GM21367 (cell line): Measurements from ENCODE around the gene ETS1.
"Not testable (repeated sequence)": the region's sequence is repeated elsewhere in the genome, so short reads cannot be mapped to it uniquely, and the experiment has no call there.

Experiments used
- ATAC-seq: cut with Tn5 transposase; IDR thresholded peaks from one replicate; pipeline ENCODE4 v1.9.1; 2021; ENCODE audit not compliant: unreplicated experiment

ETS1 gene

DNA sequence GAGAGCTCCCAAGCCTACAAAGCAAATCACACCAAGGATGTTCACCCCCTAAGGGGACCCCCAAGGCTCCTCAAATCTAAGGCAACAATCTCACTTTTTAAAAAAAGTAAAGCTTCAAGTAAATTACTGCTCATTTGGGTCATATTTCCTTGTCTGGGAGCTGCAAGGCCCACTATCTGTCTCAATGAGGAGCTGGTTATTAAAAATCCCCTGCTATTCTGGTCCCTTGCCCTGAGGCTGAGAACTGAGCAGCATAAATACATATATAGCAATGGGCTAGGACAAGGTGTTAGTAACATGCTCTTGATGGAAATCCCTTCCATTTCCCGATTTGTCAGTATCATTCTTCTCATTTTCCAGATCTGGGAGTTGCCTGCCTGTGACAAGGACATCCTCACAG lies 119.2 kb downstream of the ETS1 start:
- no peak for ATAC-seq

DNA sequence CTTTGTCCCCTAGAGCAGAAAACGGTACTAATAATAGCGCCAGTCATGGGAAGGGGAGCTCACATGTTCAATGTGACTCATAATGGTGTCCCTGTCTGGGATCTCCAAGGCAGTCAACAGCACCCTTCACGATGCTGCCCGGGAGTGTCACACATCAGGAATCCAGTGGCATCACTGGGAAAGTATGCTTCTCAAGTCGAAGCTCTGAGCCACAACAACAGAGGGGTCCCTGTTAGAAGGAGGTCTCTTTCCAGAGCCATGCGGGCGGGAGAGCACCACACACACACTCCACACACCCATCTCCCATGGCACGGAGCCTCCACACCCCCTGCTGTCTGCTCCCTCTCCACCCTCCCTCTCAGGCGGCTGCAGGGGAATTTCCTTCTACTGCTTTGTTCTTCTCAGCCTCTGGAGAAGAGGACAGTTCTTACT lies 119.7 kb downstream of the ETS1 start:
- no peak for ATAC-seq

DNA sequence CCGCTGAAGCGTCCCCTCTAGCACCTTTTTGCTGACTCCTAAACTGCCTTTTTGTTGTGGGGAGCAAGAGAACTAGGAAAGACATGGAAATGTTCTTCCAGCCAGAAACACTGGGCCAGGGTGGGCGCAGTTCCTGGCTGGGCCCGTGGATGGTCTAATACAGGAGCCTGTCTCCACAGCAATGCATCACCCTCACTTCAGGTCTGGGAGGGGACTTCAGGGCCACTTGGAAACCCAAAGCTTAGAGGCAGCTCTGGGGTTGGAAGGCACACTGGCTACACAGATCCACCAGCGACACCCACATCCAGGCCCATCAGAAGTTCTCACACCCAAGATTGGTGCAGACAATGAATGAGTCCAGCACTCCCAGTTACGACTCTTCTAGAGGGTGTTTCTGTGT lies 120.3 kb downstream of the ETS1 start:
- no peak for ATAC-seq

DNA sequence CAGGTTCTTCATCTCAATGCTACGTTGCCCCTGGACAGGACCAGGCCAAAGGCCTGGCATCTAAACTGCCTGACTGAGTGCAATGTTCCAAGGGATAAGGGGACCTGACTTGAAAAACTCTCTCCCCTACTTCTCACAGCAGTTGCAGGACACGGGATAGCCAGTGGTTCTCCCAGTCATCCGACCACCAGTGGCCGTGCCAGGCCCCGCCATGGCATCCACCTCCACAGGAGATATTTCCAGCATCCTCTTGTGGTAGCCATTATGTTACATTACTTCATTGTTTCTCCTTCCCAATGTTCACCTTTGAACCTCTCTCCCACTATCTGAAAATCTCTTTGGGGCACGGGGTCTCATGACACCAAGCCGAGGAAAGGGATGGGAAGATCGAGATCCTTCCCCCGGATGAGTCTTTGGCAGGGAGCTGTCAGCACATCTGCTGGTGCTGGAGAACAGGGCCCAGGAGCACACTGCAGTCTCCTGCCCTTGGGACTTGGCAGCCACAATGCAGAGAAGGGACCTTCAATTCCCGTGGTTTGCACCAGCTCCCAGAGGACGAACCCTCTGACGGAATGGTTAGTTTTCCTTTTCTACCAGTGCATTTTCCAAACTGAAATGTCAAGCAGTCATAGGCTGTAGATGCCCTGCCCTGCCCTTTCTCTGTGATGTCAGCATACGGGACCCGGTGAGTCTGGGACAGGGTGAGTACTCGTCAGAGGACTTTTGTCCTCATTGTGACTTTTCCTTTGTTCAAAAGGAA lies 121.2 kb downstream of the ETS1 start:
- ATAC-seq: no peak

DNA sequence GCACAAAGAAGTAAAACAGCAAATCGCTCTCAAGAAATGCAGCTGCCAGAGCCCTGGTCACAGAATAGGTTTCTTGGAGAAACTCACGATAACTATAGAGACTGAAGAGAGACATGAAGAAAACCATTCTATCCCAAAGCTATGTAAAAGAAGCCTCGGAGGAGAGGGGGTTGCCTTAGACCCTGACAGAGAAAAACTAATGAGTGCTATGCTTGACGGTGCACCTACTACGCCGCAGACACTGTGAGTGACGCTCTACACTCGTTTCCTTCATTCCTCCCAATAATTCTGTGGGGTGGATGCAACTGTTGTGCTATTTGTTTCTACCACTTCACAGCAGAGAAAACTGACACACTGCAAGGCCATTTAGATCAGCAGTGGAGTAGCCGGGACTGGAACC lies 121.8 kb downstream of the ETS1 start:
- ATAC-seq: no peak

DNA sequence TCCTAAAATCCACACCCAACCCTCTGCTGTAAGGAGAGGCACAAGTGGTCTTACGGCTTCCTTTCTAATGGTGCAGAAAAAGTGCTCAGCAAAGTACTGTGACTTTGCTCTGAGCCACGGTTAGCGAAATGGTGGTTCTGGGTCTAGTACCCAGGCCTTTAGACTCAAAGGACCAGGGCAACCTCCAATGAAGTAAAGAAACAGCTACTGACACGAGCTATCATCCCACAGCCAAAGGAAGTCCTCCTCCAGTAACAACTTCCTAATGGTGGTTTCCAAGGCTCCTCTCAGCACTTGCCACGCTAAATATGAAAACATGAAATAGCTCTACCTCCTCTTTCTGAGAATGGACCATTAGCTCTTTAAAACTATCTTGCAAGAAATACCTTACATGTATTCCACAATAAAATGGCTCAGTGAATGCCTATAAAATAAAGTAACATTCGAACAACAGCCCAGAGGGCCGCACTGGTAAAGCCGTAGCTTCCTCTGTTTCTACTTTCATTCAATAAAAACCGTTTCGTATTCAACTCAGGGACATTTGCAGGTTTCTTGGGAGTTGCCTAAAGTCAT lies 122.4 kb downstream of the ETS1 start:
- ATAC-seq: no peak

DNA sequence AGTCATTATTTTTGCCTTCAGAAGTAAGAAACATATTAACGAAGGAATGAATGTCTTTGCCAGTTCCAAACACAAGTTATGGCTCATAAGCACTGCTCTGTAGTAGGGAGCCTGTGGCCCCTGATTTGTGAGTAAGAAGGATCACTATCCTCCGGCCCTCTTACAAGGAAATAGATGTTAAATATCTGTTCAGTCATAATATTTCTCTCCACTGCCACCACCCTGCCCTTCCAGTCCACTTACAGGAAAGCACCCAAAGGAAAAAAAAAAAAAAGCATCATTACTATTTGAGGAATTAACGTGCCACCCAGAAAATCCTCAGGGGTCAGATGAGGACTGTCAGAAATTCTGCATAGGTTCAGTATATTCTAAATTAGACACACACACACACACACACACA lies 123.4 kb downstream of the ETS1 start:
- ATAC-seq: no peak

DNA sequence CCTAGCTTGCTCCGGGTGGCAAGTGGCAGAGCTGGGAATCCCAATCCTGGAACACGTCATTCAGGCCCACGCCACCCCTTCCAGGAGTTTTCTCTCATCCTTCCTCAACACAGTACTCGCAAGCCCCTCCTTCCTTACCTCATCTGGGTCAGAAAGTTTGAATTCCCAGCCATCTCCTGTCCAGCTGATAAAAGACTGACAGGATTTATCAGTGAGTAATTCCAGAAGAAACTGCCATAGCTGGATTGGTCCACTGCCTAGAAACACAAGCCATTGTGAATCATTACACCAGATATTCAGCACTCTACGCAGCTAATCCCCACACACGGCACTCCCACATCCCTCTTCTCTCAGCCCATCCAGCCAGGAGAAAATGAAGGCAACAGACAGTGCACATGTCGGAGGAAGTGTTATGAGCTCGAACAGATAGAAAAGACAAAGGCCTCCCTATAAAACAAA lies 124.0 kb downstream of the ETS1 start:
- no peak for ATAC-seq

DNA sequence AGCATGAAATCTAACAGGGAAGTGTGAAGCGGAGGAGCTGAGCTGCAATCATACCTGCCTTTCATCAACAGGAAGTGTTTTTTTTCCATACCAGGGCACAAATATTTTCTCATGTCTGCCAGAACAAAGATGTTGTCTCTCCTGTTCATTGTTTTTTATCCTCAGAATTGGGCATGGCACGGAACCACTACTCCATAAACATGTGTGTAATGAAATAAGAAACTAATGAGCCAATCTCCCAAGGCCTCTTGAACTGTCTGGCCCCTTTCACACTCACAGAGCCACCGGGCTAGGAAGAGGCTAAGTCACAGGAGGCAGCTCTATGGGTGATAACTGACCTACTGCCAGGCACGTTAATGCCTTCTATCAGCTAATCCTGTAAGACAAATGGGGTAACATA lies 124.4 kb downstream of the ETS1 start:
- ATAC-seq: no peak

DNA sequence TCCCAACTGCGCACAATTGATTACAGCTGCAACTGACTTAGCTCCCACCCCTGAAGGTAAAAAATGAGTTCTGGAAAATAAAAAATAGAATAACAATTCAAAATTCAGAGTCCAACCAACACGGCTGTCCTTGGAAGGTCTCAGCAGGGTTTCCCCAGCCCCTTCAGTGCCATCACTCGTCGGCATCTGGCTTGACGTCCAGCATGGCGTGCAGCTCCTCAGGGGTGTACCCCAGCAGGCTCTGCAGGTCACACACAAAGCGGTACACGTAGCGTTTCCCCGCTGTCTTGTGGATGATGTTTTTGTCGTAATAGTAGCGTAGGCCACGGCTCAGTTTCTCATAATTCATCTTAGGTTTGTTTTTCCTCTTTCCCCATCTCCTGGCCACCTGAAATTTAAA lies 125.2 kb downstream of the ETS1 start:
- ATAC-seq: no peak

DNA sequence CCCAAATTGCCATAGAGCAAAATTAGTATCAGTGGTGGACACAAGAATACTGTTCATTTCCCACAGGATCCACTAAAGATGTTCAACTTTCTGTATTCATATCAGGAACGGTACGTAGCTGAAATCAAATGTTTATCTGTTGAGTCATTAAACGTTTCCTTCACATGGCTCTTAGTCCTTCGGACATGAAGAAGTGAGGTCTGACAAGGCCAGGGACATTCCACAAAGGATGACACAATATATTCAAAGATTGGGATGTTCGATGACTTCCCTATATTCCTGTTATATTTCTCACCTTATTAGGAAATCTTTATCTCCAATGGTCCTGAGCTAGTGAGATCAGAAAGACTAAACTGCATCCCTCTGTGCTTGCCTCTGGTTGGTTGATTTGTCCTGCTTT lies 129.0 kb downstream of the ETS1 start:
- ATAC-seq: no peak

DNA sequence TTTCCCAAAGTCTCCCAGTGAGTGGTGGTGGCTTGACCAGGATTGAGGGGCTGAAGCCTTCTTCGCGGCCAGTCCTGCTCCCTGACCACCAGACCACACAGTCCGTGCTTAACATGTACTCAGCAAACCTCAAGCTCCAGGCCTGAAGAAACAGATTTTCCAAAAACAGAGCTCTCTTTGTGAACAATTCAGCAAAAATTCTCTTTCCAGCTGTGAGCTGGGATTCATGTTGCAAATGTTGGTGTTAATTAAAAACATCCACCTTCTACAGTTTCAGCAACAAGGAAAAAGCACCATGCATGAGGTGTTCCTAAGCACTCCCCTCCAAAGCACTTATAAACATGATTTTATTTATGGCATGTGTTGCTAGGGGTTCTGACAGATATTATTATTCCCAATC lies 129.5 kb downstream of the ETS1 start:
- no peak for ATAC-seq

DNA sequence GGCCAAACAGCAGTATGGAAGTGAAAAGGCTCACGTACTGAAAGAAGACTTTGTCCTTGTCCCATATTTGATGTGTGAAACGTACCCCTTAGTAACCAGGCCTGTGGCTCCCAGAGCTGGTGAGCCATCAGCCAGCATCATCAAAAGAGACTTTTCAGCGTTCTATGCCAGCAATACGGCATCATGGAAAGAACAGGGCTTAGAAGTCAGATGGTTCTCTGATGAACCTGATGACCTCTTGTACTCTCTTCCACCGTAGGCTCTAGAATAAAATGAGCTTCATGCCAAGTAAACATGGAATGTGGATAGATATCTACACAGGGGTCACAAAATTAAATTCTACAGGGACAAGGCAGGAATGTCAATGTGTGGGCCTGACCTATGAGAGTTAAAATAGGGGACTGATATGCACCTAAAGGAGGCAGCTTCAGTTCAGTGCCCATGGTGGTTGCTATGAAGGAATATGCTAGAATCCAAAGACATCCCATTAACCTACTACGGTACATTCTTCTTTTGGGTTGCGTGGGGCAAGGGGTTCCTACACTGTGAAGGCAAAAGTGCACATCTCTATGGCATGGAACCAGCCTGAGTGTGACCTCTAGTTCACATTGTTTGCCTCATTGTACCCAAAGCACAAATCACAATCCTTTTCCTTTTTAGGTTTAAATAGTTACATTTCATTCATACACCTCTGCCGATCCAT lies 130.6 kb downstream of the ETS1 start:
- ATAC-seq: no peak

DNA sequence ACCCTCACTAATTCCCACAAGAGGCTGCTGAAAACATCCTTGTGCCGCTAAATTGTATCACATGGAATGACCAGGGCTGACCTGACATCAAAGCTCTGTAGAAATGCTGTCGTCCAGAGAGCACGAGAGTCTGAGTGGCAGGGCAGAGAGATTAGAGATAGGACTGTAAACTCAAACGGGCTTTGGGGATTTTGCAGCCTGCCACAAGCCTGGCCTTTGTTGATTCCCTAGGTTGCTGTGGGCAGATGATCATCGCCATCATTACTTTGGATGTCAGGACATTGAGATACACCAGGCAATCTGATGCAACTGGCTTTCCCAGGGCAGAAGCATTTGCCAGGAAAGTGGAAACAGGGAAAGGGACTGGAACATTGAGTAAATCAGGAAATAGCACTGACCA lies 131.6 kb downstream of the ETS1 start:
- no peak for ATAC-seq

DNA sequence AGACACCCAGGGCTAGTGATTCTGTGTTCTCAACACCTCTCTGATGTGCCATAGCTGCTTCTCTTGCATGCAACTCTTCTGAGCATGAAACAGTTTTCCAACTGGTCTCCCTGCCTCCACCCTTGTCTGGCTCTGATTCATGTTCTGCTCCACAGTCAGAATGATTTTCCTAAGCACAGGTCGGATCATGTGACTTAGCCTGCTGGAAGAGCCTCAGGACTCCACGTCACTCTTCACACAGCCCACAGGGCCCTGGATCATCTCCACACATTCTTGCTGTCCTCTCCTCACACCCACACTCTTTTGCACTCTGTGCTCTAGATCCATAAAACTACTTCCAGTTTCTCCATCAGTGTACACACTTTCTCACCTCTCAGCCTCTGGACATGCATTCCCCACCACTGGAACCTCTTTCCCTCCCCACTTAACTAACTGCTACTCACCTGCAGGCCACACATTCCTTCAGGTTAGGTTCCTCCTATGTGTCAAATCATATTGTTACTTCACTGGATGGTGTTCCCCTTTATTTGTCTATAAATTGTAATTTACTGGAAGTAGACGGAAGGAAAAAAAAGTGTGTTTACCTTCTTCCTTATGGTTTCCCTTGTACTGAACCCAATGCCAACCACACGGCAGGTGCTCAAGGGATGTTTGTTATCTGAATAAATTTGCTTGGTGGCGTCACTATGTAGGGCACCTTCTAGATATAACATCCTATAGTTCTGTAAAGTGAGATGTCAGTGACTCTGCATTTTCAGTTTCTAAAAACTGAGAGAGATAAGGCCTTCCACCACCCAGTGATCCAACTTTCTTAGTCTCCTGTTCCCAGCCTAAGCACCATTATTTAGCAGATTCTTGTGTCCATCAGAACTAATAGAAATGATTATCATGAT lies 133.7 kb downstream of the ETS1 start:
- no peak for ATAC-seq

DNA sequence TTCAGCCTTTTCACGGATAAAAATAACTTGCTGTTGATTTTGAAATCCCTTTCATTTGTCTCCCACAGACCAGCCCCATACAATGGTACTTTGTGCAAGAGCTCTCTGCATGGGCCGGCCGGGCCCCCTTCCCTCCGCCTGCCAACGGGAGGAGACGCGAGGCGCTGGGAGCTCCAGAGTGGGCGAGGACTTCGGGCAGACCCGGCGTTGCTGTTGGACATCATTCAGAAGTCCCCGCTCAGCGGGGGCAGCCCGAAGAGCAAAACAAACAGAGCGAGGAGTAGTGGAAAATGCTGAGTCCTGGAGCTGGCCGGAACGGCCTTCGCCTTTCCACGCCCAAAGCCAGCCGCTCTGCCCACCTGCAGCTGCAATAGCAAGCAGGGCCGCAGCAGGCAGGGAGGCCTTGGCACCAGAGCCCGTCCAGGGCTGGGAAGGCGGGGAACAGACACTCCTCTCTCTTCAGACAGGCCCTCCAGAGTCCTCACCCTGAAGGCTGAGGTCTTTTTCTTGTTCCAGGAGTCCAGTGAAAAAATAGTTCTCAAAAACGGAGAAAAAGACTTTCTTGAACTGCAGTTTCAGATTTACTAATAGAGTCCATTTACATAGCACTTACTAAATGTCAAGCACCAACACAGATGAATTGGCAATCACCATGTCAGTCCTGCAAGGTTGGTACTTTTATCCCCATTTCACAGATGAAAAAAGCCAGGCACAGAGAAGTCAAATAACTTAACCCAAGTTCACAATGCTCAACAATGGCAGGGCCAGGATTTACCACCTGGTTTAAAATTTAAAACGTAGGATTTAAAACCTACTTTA lies 135.5 kb downstream of the ETS1 start:
- no peak for ATAC-seq

DNA sequence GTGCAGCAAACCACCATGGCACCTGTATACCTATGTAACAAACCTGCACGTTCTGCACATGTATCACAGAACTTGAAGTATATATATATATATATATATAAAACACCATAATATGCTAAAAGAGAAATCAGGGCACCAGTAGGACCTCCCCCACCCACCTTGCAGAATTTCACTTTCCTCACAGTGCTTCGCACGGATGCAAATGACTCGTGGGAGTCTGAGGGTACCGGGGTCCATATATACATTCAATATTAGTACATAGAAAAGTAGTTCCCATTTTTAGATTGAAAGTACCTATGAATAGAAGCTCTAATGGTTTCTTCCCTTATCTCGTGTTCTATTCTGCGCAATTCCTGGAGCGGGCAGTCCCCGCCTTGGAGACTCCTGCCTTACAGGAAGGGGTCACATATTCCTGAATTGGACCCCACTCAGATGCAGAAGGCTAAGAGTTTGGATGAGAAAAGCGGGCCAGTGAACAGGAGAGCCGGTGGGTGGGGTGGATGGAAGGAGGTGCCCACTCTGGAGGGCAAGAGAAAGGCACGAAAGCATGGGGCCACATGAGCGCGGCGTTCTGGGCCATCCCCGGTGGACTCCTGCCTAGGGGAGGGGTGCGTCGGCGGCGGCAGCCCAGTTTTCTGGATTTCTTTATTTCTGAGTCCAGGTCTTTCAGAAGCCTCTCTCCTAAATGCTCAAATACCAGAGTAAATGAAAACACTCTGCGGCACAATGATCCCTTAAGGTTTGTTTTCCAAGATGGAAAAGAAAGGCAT lies 136.3 kb downstream of the ETS1 start:
- ATAC-seq: no peak

DNA sequence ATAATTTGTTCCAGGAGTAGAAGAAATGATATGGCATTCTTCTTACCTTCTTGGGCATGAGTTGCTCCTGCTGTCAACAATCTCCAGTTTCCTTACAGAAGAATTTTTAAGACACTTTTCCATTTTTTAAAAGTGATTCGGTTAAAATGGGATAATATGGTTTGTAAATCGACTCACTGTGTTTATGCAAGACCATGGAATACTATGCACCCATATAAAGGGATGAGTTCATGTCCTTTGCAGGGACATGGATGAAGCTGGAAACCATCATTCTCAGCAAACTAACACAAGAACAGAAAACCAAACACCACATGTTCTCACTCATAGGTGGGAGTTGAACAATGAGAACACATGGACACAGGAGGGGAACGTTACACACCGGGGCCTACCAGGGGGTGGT lies 136.9 kb downstream of the ETS1 start:
- ATAC-seq: not testable (repeated sequence)

DNA sequence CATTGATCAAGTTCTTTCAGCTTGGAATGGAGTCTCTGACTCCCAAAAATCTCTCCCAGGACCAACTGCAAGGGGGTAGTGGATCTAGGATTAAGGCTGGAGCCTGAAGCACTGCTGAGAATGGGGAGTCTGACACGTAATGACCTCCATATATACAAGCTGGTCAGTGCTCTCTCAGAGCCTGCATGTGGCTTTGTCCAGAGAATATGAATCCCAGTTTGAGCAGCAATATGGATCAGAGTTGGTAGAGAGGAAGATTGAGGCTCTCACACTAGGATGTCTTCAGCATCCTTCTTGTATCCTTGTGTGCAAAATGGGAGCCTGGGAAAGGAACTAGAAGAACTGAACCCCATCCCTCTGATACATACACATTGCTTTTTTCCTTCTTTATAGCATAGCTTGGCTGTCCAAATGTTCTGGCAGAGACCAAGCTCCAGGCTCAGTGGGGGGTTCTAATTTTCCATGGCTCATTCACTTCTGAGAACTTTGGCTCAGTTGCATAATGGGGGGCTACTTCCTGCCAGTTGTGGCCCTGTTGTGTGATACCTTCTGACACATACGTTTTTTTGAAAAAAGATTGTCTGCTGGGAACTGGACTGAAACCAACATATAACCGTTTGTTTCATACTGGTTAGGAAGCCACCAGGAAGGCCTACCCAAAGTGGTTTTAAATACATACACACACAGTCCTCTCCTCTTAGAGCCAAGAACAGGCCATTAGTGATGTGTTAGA lies 138.2 kb downstream of the ETS1 start:
- ATAC-seq: no peak
